PC-9 (cell line): ENCODE results near the gene CCDC24. TPM values are rescaled to one million over a fixed set of nuclear protein-coding genes. Genes with fewer than 3 reads are reported as not detected.

Experiments used
- BruUV-seq: library from RNA; stranded (reverse); fragments of 400-500 nt; replicated peaks from 2 replicates; lab custom pipeline; 2021; lab: Mats Ljungman, UMichigan
- CTCF ChIA-PET: fragments of 300-600 bp; sonication (Branson Sonifier 250); formaldehyde crosslinking; loops from one replicate; lab custom pipeline; 2022; ENCODE audit warnings: antibody characterized with exemption; lab: Charles Lee
- POLR2A ChIA-PET: fragments of 300-600 bp; sonication (Branson Sonifier 250); formaldehyde crosslinking; loops from one replicate; lab custom pipeline; 2022; ENCODE audit warnings: antibody characterized with exemption; ENCODE audit not compliant: unreplicated experiment; lab: Charles Lee
- DNase-seq, 2 experiments: peaks; one replicate each; pipeline versions ENCODE4 v3.0.0 to v3.0.0-alpha.2; 2015 to 2022; ENCODE audit warnings: mixed read lengths in 1 of 2
- H2AFZ ChIP-seq: fragments of 200-600 bp; sonication (generic); 2 replicates; pipeline ENCODE4 v1.8.1; 2017; ENCODE audit warnings: antibody characterized with exemption
- H3F3A ChIP-seq: fragments of 200-600 bp; sonication (generic); 2 replicates; pipeline ENCODE4 v1.8.1; 2017; ENCODE audit warnings: antibody characterized with exemption, mild to moderate bottlenecking, low read depth; ENCODE audit not compliant: insufficient read depth
- H3K27ac ChIP-seq: fragments of 200-600 bp; sonication (generic); 2 replicates; pipeline ENCODE4 v1.6.1; 2016; ENCODE audit warnings: mixed run types
- H3K27me3 ChIP-seq: fragments of 200-600 bp; sonication (generic); 2 replicates; pipeline ENCODE4 v1.6.1; 2016; ENCODE audit warnings: low read depth, mixed run types; ENCODE audit not compliant: insufficient read depth
- H3K36me3 ChIP-seq: fragments of 200-600 bp; sonication (generic); 2 replicates; pipeline ENCODE4 v1.6.1; 2016; ENCODE audit warnings: low read depth, mixed run types
- H3K4me1 ChIP-seq: fragments of 200-600 bp; sonication (generic); replicated peaks from 2 replicates; pipeline ENCODE4 v1.6.1; 2016; ENCODE audit warnings: mixed run types; ENCODE audit not compliant: insufficient read depth
- H3K4me2 ChIP-seq: fragments of 200-600 bp; sonication (generic); 2 replicates; pipeline ENCODE4 v1.6.1; 2017; ENCODE audit warnings: mixed run types
- H3K4me3 ChIP-seq: fragments of 200-600 bp; sonication (generic); 2 replicates; pipeline ENCODE4 v1.6.1; 2016; ENCODE audit warnings: mixed run types
- H3K79me2 ChIP-seq: fragments of 200-600 bp; sonication (generic); 2 replicates; pipeline ENCODE4 v1.6.1; 2017; ENCODE audit warnings: low read depth, mixed run types
- H3K9me2 ChIP-seq: fragments of 200-600 bp; sonication (generic); 2 replicates; pipeline ENCODE4 v1.8.1; 2017; ENCODE audit warnings: mild to moderate bottlenecking; ENCODE audit not compliant: insufficient read depth
- H3K9me3 ChIP-seq: fragments of 200-600 bp; sonication (generic); 2 replicates; pipeline ENCODE4 v1.8.1; 2016; ENCODE audit warnings: low read depth; ENCODE audit not compliant: insufficient read depth
- H4K20me1 ChIP-seq: fragments of 200-600 bp; sonication (generic); 2 replicates; pipeline ENCODE4 v1.8.1; 2017; ENCODE audit not compliant: insufficient read depth
- EZH2 ChIP-seq: fragments of 200-600 bp; sonication (generic); IDR thresholded peaks from 2 replicates; pipeline ENCODE4 v1.8.0; 2017; ENCODE audit warnings: antibody characterized with exemption, low read depth
- intact Hi-C: fragments of 100-400 bp; cut with micrococcal nuclease; formaldehyde crosslinking; loops from one replicate; pipeline ENCODE4 v1.10.0; 2022; ENCODE audit not compliant: unreplicated experiment
- total RNA-seq: library from RNA; stranded (reverse); gene quantifications from 2 replicates; pipeline ENCODE4 v1.2.3, GENCODE V29; 2021
- TF ChIP-seq, protein P1 (sequence below): fragments of 200-600 bp; sonication (generic); conservative IDR thresholded peaks from 2 replicates; pipeline ENCODE4 v1.6.1; 2017; ENCODE audit warnings: mixed run types, antibody characterized with exemption, mild to moderate bottlenecking, moderate library complexity

CCDC24 gene
- total RNA-seq, 1 experiment from 2014 or later, result 47.9 TPM

- CTCF ChIA-PET, result no interaction called here
- no peaks in the 10 kb centered on the region for H4K20me1 ChIP-seq
- no TSS peak for BruUV-seq
- peaks cover 51% of the 10 kb centered on the region; the same call in 1 of the 2 replicates for H3F3A ChIP-seq
- intact Hi-C loops, result loop anchor here (5.0 to 10.0 kb wide), 6 partner anchors 41 to 772 kb away; partner anchors contain the start of genes BTBD19, CCDC24, DYNLT4 and HYI
- no peaks in the 10 kb centered on the region for H3K27me3 ChIP-seq
- no peak for TF ChIP-seq EZH2
- TF ChIP-seq, protein P1, sequence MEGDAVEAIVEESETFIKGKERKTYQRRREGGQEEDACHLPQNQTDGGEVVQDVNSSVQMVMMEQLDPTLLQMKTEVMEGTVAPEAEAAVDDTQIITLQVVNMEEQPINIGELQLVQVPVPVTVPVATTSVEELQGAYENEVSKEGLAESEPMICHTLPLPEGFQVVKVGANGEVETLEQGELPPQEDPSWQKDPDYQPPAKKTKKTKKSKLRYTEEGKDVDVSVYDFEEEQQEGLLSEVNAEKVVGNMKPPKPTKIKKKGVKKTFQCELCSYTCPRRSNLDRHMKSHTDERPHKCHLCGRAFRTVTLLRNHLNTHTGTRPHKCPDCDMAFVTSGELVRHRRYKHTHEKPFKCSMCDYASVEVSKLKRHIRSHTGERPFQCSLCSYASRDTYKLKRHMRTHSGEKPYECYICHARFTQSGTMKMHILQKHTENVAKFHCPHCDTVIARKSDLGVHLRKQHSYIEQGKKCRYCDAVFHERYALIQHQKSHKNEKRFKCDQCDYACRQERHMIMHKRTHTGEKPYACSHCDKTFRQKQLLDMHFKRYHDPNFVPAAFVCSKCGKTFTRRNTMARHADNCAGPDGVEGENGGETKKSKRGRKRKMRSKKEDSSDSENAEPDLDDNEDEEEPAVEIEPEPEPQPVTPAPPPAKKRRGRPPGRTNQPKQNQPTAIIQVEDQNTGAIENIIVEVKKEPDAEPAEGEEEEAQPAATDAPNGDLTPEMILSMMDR, result no peak
- H3K4me2 ChIP-seq, result no peak overlapping the region
- H3K4me3 ChIP-seq, result no peak overlapping the region
- H3K79me2 ChIP-seq, result peaks cover 17% of the 10 kb centered on the region
- POLR2A ChIA-PET, result interaction anchor here (0.6 kb wide), 1 partner anchor 1315 kb away, joined by 6 read pairs; no protein-coding TSS in a partner anchor
- peaks cover 35% of the 10 kb centered on the region for H3K4me1 ChIP-seq
- no peaks in the 10 kb centered on the region for H3K9me3 ChIP-seq
- H2AFZ ChIP-seq, result no peak overlapping the region
- no peak for DNase-seq
- H3K9me2 ChIP-seq, result no peaks in the 10 kb centered on the region
- H3K27ac ChIP-seq, result no peak overlapping the region
- H3K36me3 ChIP-seq, result peaks cover under 1% of the 10 kb centered on the region; the same call in 1 of the 2 replicates
These were observed 41.7 kb downstream of the CCDC24 start for GRCh38 chr1:44033041-44033575.

GRCh38 chr1:44033756-44034155, 42.4 kb downstream of the CCDC24 start:
- ChIA-PET CTCF (interaction anchor here (0.5 to 0.7 kb wide), 3 partner anchors 58 to 524 kb away, joined by 3 to 4 read pairs (median 3); no protein-coding TSS in a partner anchor), POLR2A (no interaction called here)
- H3K4me1 ChIP-seq, result peaks cover 32% of the 10 kb centered on the region
- no peak for DNase-seq
- intact Hi-C loops, result loop anchor here (5.0 to 10.0 kb wide), 6 partner anchors 41 to 771 kb away; partner anchors contain the start of genes BTBD19, CCDC24, DYNLT4 and HYI
- H3K27me3 ChIP-seq, result no peaks in the 10 kb centered on the region
- H3K4me2 ChIP-seq, result no peak overlapping the region
- peaks cover 47% of the 10 kb centered on the region; the same call in 1 of the 2 replicates for H3F3A ChIP-seq
- H3K36me3 ChIP-seq, result no peaks in the 10 kb centered on the region
- peaks cover 13% of the 10 kb centered on the region for H3K79me2 ChIP-seq
- no peak overlapping the region for H3K27ac ChIP-seq
- TF ChIP-seq, protein P1, result no peak
- no peak for TF ChIP-seq EZH2
- no peaks in the 10 kb centered on the region for H3K9me2 ChIP-seq
- no TSS peak for BruUV-seq
- H4K20me1 ChIP-seq, result no peaks in the 10 kb centered on the region
- no peak overlapping the region for H2AFZ ChIP-seq
- H3K4me3 ChIP-seq, result no peak overlapping the region
- no peaks in the 10 kb centered on the region for H3K9me3 ChIP-seq

DNA sequence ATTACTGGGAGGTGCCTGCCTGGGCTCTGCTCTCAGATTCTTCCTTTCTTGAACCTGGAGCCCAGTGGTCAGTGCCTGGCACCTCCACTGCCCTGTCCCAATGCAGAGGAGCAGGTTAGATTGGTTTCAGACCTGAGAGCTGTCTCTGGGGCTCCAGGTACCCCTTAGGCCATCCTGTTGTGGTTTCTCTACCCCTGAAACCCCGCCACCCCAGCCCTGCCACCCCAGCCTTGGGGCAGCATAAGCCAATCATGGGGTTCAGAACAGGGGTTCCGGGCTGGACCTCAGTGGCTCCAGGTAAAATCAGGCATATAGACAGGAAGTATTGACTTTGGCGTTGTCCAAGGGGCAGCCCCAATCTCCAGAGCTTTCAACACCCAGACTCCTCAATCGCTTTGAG, 43.0 kb downstream of the CCDC24 start:
- Histone ChIP-seq H3K9me3 (no peaks in the 10 kb centered on the region), H3K4me1 (peaks cover 31% of the 10 kb centered on the region), H2AFZ (no peak overlapping the region), H3K27me3 (no peaks in the 10 kb centered on the region), H3K36me3 (no peaks in the 10 kb centered on the region), H3K4me3 (no peak overlapping the region), H3K9me2 (no peaks in the 10 kb centered on the region), H3K4me2 (no peak overlapping the region), H4K20me1 (no peaks in the 10 kb centered on the region), H3K79me2 (peaks cover 6% of the 10 kb centered on the region), H3K27ac (no peak overlapping the region), H3F3A (peaks cover 40% of the 10 kb centered on the region; the same call in 1 of the 2 replicates)
- no TSS peak for BruUV-seq
- ChIA-PET POLR2A (interaction anchor here (0.7 kb wide), 1 partner anchor 814 kb away, joined by 4 read pairs; no protein-coding TSS in a partner anchor), CTCF (interaction anchor here (0.5 to 2.5 kb wide), 3 partner anchors 14 to 525 kb away, joined by 3 to 25 read pairs (median 3); no protein-coding TSS in a partner anchor)
- TF ChIP-seq EZH2, result no peak
- TF ChIP-seq, protein P1, result no peak
- no peak for DNase-seq
- intact Hi-C loops, result loop anchor here (5.0 to 10.0 kb wide), 6 partner anchors 42 to 770 kb away; partner anchors contain the start of genes BTBD19, CCDC24, DYNLT4 and HYI
